HG03575 (cell line): ENCODE data around the gene SLC6A16.

Source experiments
- ATAC-seq: cut with Tn5 transposase; IDR thresholded peaks from one replicate; pipeline ENCODE4 v1.9.1; 2021; ENCODE audit not compliant: unreplicated experiment, insufficient number of reproducible peaks, low FRiP score; ENCODE audit errors: extremely low read depth

Gene SLC6A16

DNA sequence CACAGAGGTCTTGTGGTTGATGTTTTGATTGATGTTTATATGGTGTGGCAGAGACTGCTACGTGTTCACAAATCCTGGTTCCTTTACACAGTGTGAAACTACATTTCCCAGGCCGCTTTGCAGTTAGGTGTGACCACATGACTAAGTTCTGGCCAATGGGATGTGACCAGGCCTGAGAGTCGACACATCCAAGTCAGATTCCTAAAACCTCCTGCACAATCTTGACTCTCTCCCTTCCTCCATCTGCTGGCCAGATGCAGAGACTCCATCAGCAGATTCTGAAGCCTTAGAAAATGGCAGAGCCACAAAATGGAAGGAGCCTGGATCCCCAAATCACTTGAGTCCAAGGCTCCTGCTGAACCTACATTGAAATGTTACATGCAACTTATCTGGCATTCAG is 22.8 kb upstream of the SLC6A16 start:
- no peak for ATAC-seq

DNA sequence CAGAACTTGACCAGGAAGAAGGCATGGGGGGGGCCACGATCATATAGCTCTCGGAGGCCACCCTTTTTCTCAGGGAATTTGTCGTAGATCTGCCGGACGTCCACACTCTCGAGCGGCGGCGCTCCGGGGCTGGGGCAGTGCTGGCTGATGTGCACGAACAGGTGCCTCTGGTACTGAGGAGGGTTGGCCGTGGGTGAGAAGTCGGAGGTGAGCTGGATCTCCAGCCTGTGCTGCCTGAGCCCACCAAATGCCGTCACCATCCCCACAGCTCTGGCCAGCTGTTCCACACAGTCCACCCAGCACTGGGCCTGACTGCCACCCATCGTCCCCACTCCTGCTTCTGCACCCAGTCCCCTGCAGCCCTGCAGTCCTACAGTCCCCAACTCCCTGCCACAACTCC is 22.2 kb upstream of the SLC6A16 start:
- no peak for ATAC-seq

DNA sequence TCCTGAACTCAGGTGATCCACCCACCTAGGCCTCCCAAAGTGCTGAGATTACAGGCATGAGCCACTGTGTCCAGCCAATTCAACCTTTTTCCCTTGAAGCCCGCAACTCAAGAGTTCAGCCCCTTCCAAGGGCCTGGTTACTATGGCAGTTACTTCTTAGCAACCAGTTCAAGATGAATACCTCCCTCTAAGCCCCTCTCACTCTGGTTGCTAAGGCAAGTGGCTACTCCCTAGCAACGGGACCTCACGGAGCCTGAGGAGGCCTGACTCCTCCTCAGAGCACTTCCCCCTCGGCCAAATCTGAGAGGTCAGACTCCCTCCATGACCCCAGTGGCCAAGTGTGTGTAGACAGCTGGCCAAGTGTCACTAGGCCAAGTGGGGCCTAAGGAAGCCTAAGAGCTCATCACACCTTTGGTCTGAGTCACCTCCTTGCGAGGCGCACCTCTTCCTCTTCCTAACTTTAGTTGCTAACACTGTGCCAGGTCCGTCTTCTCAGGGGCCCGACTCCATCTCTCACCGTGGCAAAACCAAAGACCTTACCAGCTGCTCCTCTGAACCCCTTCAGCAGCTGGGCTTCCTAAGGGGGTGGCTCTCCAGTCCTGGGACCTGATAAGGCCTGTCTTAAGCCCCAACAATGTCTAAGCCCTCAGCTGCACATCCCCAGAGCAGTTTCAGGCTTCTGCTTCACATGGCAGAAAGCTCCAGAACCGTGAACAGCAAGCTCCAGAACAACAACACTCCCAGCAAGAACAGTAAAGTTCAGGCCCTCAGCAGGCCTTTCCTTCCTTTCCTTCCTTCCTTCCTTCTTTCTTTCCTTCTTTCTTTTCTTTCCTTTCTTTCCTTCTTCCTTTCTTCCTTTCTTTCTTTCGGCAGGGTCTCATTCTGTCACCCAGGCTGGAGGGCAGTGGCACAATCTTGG is 19.8 kb upstream of the SLC6A16 start:
- no peak for ATAC-seq

GRCh38 chr19:49343123-49343522 is 18.1 kb upstream of the SLC6A16 start:
- no peak for ATAC-seq

DNA sequence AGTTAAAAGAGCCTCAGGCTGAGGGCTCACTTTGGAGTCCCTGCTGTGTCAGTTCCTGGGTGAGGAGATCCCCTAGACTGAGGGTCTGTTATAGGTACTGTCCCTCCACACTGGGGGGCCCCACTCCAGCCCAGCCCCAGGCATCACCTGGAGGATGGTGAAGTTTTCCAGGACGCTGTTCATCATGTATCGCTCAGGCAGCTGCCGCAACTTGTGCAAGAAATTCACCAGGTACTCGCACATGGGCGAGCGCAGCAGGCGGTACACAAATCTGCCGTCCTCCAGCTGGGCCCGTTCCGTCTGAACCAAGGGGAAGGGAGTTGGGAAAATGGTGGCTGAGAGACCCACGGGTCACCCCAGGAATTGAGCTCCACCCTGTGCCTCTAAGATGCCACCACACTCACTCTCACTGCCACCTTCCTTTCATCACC is 17.3 kb upstream of the SLC6A16 start:
- ATAC-seq = no peak

GRCh38 chr19:49340865-49341718 is 16.1 kb upstream of the SLC6A16 start:
- no peak for ATAC-seq

DNA sequence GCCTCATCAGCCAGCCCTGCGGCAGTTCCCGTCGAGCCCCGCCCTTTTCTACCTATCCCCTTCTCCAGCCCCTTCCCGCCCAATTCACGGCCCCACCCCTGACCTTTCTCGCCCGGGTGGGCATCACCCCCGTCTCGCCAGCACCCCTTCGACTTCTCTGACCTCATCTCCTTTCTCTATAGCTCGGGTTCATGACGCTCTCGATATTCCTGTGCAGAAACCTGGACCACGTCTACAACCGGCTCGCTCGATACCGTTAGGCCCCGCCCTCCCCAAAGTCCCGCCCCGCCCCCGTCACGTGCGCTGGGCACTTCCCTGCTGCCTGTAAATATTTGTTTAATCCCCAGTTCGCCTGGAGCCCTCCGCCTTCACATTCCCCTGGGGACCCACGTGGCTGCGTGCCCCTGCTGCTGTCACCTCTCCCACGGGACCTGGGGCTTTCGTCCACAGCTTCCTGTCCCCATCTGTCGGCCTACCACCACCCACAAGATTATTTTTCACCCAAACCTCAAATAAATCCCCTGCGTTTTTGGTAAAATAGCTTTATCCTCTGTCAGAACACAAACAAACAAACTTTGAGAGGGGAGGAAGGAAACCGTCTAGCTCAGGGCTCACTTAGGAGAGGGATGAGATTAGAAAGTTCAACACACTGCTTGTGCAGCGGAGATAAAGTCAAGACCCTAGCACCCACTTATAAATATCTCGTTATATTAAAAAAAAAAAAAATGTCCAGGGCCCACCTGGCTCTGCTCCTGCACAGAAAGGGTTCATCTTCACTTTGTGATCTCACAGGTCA is 15.3 kb upstream of the SLC6A16 start:
- ATAC-seq = no peak

GRCh38 chr19:49339301-49340068 is 14.5 kb upstream of the SLC6A16 start:
- ATAC-seq = no peak

- no peak for ATAC-seq
Observed at GRCh38 chr19:49338691-49339300, 13.8 kb upstream of the SLC6A16 start.

- no peak for ATAC-seq
Observed at GRCh38 chr19:49338023-49338677, 13.2 kb upstream of the SLC6A16 start.

DNA sequence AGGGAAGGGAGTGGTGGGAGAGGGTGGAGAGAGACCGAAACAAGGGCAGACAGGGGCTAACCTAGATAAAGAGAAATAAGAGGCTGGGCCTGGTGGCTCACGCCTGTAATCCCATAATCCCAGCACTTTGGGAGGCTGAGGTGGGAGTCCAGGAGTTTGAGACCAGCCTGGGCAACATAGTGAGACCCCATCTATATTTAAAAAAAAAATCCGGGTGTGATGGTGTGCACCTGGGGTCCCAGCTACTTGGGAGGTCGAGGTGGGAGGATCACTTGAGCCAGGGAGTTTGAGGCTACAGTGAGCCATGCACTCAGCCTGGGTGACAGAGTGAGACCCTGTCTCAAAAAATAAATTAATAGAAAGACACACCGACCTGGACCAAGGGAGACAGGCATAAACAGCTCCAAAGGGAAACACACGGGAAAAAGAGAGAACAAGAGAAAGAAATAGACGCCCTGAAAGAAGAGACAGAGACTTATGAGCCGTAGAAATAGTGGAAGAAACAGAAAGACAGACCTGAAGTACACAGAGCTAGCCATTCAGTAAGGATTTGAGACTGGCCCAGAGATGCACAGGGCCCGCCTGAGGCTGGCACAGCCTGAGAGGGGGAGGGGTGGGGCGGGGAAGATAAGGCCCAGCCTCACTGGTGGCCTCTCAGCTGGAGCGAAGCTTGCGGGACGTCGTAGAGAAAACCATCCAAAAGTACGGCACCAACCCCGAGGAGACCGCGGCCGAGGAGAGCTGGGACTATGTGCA is 12.5 kb upstream of the SLC6A16 start:
- no peak for ATAC-seq

DNA sequence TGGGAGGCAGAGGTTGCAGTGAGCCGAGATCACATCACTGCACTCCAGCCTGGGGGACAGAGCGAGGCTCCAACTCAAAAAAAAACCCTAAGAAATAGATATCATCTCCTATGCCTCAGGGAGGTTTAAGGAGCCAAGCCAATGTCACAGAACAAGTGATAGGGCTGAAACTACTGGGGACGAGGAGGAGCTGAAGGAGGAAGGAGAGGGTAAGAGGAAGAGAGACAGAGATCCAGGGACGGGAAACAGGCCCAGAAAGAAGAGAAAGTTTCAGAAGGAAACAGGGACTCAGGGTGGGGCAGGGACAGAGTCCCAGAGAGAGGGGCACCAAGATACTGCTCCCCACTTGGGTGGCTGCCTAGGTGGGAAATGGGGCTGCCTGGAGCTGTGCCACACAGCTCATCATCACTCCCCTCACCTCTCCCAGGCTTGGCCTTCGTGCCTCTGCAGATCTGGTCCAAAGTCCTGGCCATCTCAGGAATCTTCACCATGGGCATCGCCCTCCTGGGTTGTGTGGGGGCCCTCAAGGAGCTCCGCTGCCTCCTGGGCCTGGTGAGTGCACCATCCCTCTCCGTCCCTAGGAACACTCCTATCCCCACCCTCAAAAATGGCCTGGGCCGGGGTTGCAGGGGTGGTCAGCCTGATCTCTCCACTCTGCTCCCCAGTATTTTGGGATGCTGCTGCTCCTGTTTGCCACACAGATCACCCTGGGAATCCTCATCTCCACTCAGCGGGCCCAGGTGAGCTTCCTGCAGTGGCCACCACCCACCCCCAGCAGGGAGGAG is 11.7 kb upstream of the SLC6A16 start:
- ATAC-seq = no peak

GRCh38 chr19:49335784-49336481 is 10.9 kb upstream of the SLC6A16 start:
- no peak for ATAC-seq

GRCh38 chr19:49335071-49335783 is 10.2 kb upstream of the SLC6A16 start, which contains the start of gene CD37:
TSS of gene CD37 (plus strand) at chr19:49335406. CDS start at chr19:49335541, 135 bp downstream.
- no peak for ATAC-seq

DNA sequence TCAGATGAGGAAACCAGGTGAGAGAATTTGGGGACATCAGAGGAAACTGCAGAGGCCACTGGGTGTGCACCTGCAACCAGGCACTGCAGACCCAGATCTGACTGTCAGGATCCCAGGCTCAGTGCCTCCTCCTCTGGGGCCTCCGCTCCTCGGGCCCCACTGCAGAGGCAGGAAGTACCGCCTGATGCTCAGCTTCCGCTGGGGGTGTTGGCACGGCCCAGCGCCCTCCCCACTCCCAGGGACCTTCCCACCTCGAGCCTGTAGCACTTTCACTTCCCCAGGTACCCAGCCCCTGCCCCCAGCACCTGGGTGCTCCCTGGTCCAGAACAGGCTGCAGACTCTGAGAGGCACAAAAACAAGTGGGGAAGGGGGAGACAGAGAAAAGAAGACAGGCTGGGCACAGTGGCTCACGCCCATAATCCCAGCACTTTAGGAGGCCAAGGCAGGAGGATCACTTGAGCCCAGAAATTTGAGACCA is 8.9 kb upstream of the SLC6A16 start:
- no peak for ATAC-seq
